Activated naive CD8-positive, alpha-beta T cell (primary cell): ENCODE measurements around the gene OR7D2.

ENCODE experiments used
- H3K27ac Mint-ChIP-seq: one replicate; pipeline ENCODE4 v1.8.0; 2021; ENCODE audit warnings: mixed read lengths
- H3K27me3 Mint-ChIP-seq: one replicate; pipeline ENCODE4 v1.8.0; 2021; ENCODE audit warnings: mixed read lengths
- H3K36me3 Mint-ChIP-seq: one replicate; pipeline ENCODE4 v1.8.0; 2021; ENCODE audit warnings: mixed read lengths
- H3K4me1 Mint-ChIP-seq: one replicate; pipeline ENCODE4 v1.8.0; 2021; ENCODE audit warnings: low read depth, mixed read lengths
- H3K4me3 Mint-ChIP-seq: one replicate; pipeline ENCODE4 v1.8.0; 2021; ENCODE audit warnings: mild to moderate bottlenecking, mixed read lengths
- H3K9me3 Mint-ChIP-seq: one replicate; pipeline ENCODE4 v1.8.0; 2021; ENCODE audit warnings: low read depth, mixed read lengths

The OR7D2 gene

DNA sequence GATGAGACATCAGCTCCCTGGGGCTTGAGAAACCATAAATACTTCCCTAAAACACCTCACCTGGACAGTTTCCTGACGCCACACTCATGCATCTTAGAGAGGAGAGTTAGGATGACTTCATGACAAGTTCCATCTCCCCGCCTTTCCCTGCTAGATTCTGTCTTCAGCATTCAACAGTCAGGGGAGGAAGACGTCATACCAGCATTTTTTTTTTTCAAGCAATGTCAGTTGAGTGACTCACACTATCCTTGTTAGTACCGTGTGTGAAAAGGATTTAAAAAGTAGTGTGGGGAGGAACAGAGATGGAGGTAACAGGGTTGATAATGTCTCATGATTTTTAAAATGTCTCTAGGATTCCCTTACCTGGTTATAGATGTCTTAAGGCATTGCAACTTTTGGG lies at the start of gene OR7D2:
OR7D2 (plus strand) TSS at position 79 of the 400 bp plus-strand sequence. CDS start 6,803 bp downstream, outside the sequence.
- no peaks in the 10 kb centered on the region for H3K27me3 Mint-ChIP-seq
- H3K27ac Mint-ChIP-seq, result no peak within 1 kb of the TSS
- H3K9me3 Mint-ChIP-seq, result no peaks in the 10 kb centered on the region
- no peaks in the 10 kb centered on the region for H3K4me1 Mint-ChIP-seq
- H3K36me3 Mint-ChIP-seq, result no peaks in the 10 kb centered on the region
- no peak within 1 kb of the TSS for H3K4me3 Mint-ChIP-seq

DNA sequence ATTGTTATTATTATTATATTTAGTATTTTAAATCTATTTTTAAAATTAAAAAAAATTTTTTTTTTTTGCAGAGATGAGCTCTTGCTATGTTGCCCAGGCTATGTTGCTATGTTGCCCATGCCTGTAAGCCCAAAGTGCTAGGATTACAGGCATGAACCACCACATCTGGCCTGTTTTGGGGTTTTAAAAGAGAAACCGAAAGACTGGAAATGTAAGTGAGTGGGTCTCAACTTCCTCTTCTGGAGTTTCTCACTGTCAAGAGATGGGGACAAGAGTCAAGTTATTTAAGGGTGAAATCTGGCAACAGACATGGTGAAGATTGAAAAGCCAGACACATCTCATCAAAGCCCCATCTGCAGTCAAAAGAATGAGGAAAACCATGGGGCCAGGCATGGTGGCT lies 47.8 kb upstream of the OR7D2 start:
- peaks cover 6% of the 10 kb centered on the region for H3K4me1 Mint-ChIP-seq
- no peak overlapping the region for H3K27ac Mint-ChIP-seq
- no peaks in the 10 kb centered on the region for H3K36me3 Mint-ChIP-seq
- H3K9me3 Mint-ChIP-seq, result no peaks in the 10 kb centered on the region
- no peak overlapping the region for H3K4me3 Mint-ChIP-seq
- peaks cover 13% of the 10 kb centered on the region for H3K27me3 Mint-ChIP-seq

DNA sequence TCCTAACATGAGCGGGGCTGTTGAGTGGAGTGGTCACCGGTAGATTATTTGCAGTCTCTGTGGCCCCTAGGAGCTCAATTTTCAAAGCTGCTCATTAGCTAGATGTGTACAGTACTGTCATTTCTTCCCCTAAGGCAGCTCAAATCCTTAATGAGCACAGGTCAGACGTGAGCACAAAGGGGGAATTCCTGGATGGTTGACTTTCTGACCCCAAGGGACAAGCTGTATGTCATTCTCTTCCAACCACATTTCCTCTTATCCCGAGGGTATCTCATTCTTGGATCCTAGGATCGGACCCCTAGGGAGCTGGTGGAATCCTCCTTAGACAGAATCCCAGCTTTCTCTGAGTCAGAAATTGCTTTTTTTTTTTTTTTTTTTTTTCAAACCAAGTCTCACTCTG lies 46.4 kb upstream of the OR7D2 start:
- H3K4me3 Mint-ChIP-seq, result no peak overlapping the region
- H3K9me3 Mint-ChIP-seq, result no peaks in the 10 kb centered on the region
- H3K27ac Mint-ChIP-seq, result no peak overlapping the region
- H3K4me1 Mint-ChIP-seq, result peaks cover 9% of the 10 kb centered on the region
- no peaks in the 10 kb centered on the region for H3K36me3 Mint-ChIP-seq
- peaks cover 3% of the 10 kb centered on the region for H3K27me3 Mint-ChIP-seq

DNA sequence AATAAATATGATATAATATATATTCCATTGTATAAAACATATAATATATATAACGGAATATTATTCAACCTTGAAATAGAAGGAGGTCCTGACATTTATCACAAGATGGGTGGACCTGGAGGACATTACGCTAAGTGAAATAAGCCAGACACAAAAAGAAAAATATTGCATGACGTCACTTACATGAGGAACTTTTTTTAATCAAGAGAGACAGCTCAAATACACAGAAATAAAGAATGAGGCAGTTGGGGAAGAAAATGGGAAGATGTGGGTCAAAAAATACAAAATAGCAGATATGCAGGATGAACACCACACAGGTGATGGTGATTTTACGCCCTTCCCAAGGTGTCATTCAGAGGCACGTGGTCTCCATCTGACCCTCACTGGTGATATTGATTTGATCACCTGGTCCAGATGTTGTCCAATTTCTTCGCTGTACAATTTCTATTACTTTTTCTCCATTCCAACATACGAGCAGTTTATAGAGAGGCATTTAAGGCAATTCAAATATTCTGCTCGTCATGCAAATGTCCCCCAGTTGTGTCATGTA lies 39.1 kb upstream of the OR7D2 start:
- peak overlapping the region; percentile 96 for H3K4me3 Mint-ChIP-seq
- peaks cover 9% of the 10 kb centered on the region for H3K36me3 Mint-ChIP-seq
- H3K27me3 Mint-ChIP-seq, result peaks cover 1% of the 10 kb centered on the region
- peaks cover 5% of the 10 kb centered on the region for H3K9me3 Mint-ChIP-seq
- H3K4me1 Mint-ChIP-seq, result peaks cover 37% of the 10 kb centered on the region
- peak overlapping the region; percentile 98 for H3K27ac Mint-ChIP-seq

DNA sequence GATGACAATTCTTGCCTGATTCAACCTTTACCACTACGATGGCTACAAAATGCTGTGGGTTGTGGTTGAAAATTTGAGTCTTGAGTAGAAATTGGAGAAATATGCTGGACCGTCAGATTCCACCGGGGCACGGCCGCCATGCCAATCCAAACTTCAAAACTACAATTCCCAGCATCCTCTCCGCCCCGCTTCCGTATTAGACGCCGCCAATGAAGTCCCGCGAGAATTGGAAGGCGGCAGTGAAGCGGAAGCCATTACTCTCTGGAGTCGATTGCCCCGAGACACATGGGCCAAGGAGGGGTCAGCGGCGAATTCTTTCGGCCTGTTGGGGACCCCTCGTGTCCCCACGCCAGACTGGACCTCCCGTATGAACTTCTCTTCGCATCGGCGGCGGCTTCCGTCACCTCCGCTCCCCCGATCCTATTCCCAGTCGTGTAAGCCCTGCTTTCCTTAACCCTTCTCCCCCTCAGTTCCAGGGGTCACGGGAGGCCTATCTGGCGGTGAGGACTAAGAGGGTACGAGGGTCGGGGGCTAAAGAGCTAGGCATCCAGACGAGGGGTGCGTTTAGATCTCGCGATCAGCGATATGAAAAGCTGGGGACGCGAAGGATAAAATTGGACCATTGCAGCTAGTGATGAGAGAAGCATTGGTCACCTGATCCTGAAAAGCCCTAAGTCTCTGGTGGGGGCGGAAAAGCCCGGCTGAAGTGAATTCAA lies 38.5 kb upstream of the OR7D2 start, which contains the start of gene ZNF317:
ZNF317 (plus strand) TSS at position 239 of the 716 bp plus-strand sequence. CDS start 15,620 bp downstream, outside the sequence.
- peaks cover 7% of the 10 kb centered on the region for H3K9me3 Mint-ChIP-seq
- H3K4me1 Mint-ChIP-seq, result peaks cover 39% of the 10 kb centered on the region
- H3K27me3 Mint-ChIP-seq, result peaks cover 1% of the 10 kb centered on the region
- peaks cover 13% of the 10 kb centered on the region for H3K36me3 Mint-ChIP-seq
- peak within 1 kb of the TSS; percentile 98 for H3K27ac Mint-ChIP-seq
- peak within 1 kb of the TSS; percentile 96 for H3K4me3 Mint-ChIP-seq

DNA sequence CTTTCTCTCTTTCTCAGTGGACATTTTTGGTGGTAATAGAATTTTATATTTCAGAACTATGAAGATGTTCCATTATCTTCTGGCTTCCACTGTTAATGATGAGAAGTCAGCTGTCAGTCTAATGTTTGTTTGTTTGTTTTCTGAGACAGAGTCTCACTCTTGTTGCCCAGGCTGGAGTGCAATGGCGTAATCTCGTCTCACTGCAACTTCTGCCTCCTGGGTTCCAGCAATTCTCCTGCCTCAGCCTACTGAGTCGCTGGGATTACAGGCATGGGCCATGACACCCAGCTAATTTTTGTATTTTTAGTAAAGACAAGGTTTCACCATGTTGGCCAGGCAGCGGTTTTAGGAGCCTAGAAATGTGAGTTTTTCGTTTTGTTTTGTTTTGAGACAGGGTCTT lies 33.9 kb upstream of the OR7D2 start:
- Mint-ChIP-seq H3K4me3 (no peak overlapping the region), H3K27ac (no peak overlapping the region), H3K36me3 (peaks cover 36% of the 10 kb centered on the region), H3K27me3 (no peaks in the 10 kb centered on the region), H3K9me3 (peaks cover 10% of the 10 kb centered on the region), H3K4me1 (peaks cover 66% of the 10 kb centered on the region)

DNA sequence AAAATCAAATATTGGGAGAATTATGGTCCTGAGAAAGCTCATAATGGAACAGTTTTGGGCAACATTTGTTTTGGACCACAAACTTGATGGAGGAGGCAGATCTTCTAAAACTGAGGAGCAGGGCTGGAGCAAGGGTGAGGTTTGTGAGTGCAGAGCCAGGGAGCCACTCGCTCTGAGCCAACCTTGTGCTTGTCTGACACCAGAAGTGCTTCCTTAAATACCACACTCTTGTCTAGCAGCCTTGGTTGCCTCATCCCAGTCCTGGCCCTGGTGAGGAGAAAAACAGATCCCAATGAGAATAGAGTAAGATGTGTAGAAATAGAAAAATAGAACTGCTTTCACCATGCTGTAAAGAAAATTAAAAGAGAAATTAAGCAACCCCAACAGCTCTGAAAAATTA lies 31.9 kb upstream of the OR7D2 start:
- no peak overlapping the region for H3K4me3 Mint-ChIP-seq
- no peak overlapping the region for H3K27ac Mint-ChIP-seq
- no peaks in the 10 kb centered on the region for H3K27me3 Mint-ChIP-seq
- H3K36me3 Mint-ChIP-seq, result peaks cover 53% of the 10 kb centered on the region
- peaks cover 73% of the 10 kb centered on the region for H3K4me1 Mint-ChIP-seq
- peaks cover 14% of the 10 kb centered on the region for H3K9me3 Mint-ChIP-seq

DNA sequence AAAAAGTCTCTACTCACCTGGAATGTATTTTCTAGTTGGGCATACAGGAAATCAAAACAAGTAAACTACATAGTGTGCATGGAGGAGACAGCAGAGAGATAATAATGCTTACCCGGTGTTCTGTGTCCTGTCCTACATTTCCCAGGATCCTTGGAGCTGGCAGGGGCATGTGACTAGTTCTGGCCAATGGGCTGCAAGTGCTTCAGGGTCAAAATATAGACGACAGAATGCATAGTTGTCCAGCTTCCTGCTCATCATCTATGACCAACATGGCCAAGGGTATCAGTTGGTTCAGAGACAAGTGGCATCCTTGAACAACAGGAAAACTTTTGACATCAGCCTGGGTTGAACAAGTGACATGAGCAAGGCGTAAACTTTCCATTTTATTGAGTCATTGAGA lies 30.1 kb upstream of the OR7D2 start:
- Mint-ChIP-seq H3K27me3 (no peaks in the 10 kb centered on the region), H3K36me3 (peaks cover 59% of the 10 kb centered on the region), H3K4me1 (peaks cover 68% of the 10 kb centered on the region), H3K4me3 (no peak overlapping the region), H3K27ac (no peak overlapping the region), H3K9me3 (peaks cover 14% of the 10 kb centered on the region)

DNA sequence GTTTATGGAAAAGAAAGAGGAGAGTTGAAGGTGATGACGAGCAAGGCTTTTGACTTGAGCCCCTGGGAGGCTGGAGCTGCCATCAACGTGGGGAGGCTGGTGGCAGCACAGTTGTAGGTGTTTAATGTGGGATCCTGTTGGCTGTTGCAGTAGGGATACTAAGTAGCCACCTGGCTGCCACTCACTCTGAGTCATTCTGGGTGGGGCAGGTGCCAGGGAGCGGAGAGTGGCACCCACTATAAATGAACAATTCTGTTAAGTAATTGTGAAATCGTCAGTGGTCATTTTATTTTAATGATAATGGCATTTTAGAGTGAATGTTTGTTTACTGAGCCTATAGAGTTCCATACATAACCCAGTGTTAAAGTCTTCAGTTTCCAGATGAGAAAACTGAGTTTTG lies 28.8 kb upstream of the OR7D2 start:
- peaks cover 69% of the 10 kb centered on the region for H3K4me1 Mint-ChIP-seq
- H3K4me3 Mint-ChIP-seq, result peak overlapping the region; percentile 38
- H3K27ac Mint-ChIP-seq, result no peak overlapping the region
- no peaks in the 10 kb centered on the region for H3K27me3 Mint-ChIP-seq
- H3K36me3 Mint-ChIP-seq, result peaks cover 60% of the 10 kb centered on the region
- peaks cover 7% of the 10 kb centered on the region for H3K9me3 Mint-ChIP-seq

DNA sequence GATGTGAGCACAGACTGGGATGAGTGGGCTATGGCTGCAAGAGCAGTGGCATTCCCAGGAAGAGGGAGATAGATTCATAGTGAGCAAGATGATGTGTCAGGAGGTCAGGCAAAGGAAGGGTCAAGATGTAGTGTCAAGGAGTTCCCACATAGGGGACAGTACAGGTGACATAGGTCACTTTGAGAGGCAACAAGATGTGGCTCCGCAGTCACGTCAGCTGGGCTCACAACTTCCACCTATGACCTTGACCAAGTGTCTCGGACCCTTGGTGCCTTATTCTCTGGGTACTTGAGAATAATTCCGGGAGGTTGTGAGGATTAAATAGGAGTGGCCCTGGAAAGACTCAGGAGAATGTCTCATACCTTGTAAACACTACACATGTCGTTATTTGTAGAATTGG lies 28.1 kb upstream of the OR7D2 start:
- Mint-ChIP-seq H3K27me3 (no peaks in the 10 kb centered on the region), H3K4me1 (peaks cover 72% of the 10 kb centered on the region), H3K9me3 (peaks cover 4% of the 10 kb centered on the region), H3K36me3 (peaks cover 61% of the 10 kb centered on the region), H3K27ac (peak overlapping the region; percentile 46), H3K4me3 (no peak overlapping the region)

DNA sequence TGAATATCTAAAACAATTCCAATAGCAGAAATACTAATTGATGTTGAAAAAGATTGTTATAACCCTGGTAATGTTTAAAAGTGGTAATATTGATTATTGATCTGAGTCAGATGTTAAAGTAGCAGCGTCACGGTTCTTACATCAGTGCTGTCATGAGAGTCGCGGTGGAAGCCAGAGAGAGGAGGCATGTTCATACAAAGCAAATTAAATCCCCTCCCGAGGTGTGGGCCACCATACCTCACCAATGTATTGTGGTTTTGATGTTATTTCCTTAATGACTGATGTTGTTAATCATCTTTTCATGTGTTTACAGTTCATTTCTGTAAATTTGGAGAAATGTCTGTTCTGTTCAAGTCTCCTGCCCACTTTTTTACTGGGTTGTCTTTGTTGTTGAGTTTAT lies 27.4 kb upstream of the OR7D2 start:
- H3K27ac Mint-ChIP-seq, result no peak overlapping the region
- H3K27me3 Mint-ChIP-seq, result no peaks in the 10 kb centered on the region
- H3K36me3 Mint-ChIP-seq, result peaks cover 65% of the 10 kb centered on the region
- H3K9me3 Mint-ChIP-seq, result peaks cover 4% of the 10 kb centered on the region
- H3K4me3 Mint-ChIP-seq, result peak overlapping the region; percentile 32
- H3K4me1 Mint-ChIP-seq, result peaks cover 75% of the 10 kb centered on the region

DNA sequence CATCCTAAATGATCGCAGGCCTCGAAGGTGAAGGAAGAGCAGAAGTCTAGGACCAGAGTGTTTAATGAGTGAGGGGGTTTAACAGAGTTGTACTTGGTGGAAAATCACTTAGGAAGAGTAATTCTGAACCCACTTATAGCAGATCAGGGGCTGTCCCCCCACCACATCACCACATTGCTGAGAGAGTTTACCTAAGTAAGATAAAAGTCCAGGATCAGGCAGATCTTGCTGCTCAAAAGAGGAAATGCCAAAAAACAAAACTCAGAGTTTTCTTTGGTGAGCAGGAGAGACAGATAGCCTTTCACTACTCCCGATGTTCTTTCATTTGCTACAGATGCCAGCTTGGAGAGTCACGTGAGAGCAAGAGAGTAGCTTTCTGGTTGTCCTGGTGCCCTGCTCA lies 23.2 kb upstream of the OR7D2 start:
- Mint-ChIP-seq H3K36me3 (peaks cover 65% of the 10 kb centered on the region), H3K27me3 (no peaks in the 10 kb centered on the region), H3K4me1 (peaks cover 38% of the 10 kb centered on the region), H3K9me3 (peaks cover 7% of the 10 kb centered on the region), H3K4me3 (no peak overlapping the region), H3K27ac (peak overlapping the region; percentile 52)

DNA sequence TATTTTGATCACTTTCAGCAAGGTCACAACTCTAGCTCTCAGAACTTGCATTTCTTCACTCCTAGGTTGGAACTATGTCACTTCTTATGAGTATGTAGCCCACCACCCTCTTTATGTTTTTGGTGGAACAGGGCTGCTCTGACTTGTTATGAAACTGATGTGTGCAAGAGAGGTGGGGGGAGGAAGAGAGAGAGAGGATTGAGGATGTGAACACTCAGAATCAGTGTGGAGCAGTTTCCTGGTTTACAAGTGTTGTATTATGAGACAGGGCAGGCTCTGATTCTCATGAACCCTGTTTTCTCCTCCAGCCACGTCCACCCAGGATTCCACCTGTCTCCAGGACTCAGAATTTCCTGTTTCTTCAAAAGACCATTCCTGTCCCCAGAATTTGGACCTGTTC lies 22.5 kb upstream of the OR7D2 start:
- H3K4me3 Mint-ChIP-seq, result no peak overlapping the region
- peaks cover 31% of the 10 kb centered on the region for H3K4me1 Mint-ChIP-seq
- peaks cover 65% of the 10 kb centered on the region for H3K36me3 Mint-ChIP-seq
- no peak overlapping the region for H3K27ac Mint-ChIP-seq
- H3K27me3 Mint-ChIP-seq, result no peaks in the 10 kb centered on the region
- peaks cover 5% of the 10 kb centered on the region for H3K9me3 Mint-ChIP-seq

DNA sequence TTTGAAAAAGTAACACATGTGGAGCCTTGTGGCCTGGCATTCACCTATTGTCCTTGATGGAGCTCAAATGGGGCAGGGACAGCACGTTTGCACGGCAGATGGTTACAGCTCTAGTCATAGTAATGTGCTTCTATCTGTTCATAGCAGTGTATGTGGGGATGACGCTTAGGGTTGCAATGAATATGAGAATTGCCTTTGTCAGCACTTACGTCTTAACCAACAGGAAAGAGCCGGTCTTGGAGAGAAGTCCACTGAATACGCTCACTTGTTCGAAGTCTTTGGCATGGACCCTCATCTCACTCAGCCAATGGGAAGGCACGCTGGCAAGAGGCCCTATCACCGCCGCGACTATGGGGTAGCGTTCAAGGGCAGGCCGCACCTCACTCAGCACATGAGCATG lies 18.9 kb upstream of the OR7D2 start:
- peaks cover 65% of the 10 kb centered on the region for H3K36me3 Mint-ChIP-seq
- H3K4me3 Mint-ChIP-seq, result no peak overlapping the region
- peaks cover 9% of the 10 kb centered on the region for H3K4me1 Mint-ChIP-seq
- H3K27me3 Mint-ChIP-seq, result no peaks in the 10 kb centered on the region
- H3K9me3 Mint-ChIP-seq, result peaks cover 3% of the 10 kb centered on the region
- no peak overlapping the region for H3K27ac Mint-ChIP-seq

DNA sequence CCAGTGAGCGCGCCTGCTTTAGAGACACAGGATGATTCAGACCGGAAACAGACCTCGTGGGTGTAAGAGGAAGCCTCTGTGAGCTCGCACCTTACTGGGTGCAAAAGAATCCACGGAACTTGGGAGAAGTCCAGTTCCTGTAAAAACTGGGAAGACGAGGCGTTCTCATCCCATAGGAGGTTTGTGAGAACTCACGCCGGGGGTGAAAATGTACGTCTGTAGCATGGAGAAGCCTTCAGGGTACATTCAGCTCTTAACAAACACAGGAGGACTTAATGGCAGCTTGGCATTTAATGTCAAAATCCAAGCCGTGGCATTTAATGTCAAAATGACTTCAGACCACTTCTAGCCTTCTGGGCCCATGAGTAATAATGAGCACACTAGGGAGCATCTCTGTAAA lies 17.4 kb upstream of the OR7D2 start:
- H3K4me1 Mint-ChIP-seq, result no peaks in the 10 kb centered on the region
- H3K9me3 Mint-ChIP-seq, result peaks cover 3% of the 10 kb centered on the region
- H3K27ac Mint-ChIP-seq, result no peak overlapping the region
- no peaks in the 10 kb centered on the region for H3K27me3 Mint-ChIP-seq
- no peak overlapping the region for H3K4me3 Mint-ChIP-seq
- H3K36me3 Mint-ChIP-seq, result peaks cover 53% of the 10 kb centered on the region

DNA sequence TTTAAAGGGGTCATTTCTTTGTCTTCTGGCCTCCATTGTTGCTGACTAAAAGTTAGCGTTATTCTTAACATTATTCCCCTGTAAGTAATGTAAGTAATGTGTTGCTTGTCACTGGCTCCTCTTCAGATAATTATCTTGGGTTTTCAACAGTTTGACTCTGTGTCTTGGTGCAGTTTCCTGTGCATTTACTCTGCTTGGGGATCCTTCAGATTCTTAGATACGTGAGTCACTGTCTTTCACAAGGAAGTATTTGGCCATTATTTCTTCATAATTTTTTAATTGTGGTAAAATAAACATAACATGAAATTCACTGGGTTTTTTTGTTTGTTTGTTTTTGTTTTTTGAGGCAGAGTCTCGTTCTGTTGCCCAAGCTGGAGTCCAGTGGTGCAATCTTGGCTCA lies 13.5 kb upstream of the OR7D2 start:
- no peak overlapping the region for H3K27ac Mint-ChIP-seq
- no peaks in the 10 kb centered on the region for H3K9me3 Mint-ChIP-seq
- no peaks in the 10 kb centered on the region for H3K27me3 Mint-ChIP-seq
- no peaks in the 10 kb centered on the region for H3K4me1 Mint-ChIP-seq
- no peak overlapping the region for H3K4me3 Mint-ChIP-seq
- peaks cover 34% of the 10 kb centered on the region for H3K36me3 Mint-ChIP-seq
